SK-N-SH (cell line): ENCODE measurements around the gene SIK2. TPM values are rescaled to one million over a fixed set of nuclear protein-coding genes. Genes with fewer than 3 reads are reported as not detected.
A peak's percentile ranks its signal among the peaks of the same experiment; 100 is the strongest.

ENCODE experiments used
- CTCF ChIA-PET: fragments of 300-600, 350-600 bp; formaldehyde crosslinking; extraction: SDS; loops from one replicate; lab custom pipeline; 2021; lab: Yijun Ruan, JAX
- POLR2A ChIA-PET: fragments of 350-600 bp; sonication (Branson Sonifier 250); formaldehyde crosslinking; extraction: SDS; loops from one replicate; lab custom pipeline; 2020; ENCODE audit warnings: antibody characterized with exemption, inconsistent platforms; lab: Yijun Ruan, JAX
- DNase-seq: peaks from one replicate; pipeline ENCODE4 v3.0.0; 2012
- H2AFZ ChIP-seq: fragments of 200-600 bp; sonication (generic); 2 replicates; pipeline ENCODE4 v1.8.1; 2016; ENCODE audit warnings: antibody characterized with exemption, mild to moderate bottlenecking, low read depth
- H3F3A ChIP-seq: fragments of 200-600 bp; sonication (generic); replicated peaks from 2 replicates; pipeline ENCODE3; 2016; ENCODE audit warnings: antibody characterized with exemption, mild to moderate bottlenecking; ENCODE audit not compliant: insufficient read depth
- H3K27ac ChIP-seq, 2 experiments: fragments of 200-500 bp in 1 of 2; fragments of 200-600 bp in 1 of 2; sonication (Bioruptor generic) in 1 of 2; sonication (generic), shearing (Covaris generic) in 1 of 2; 2 replicates each; pipeline versions ENCODE4 v1.5.1 to v1.6.1; 2014 to 2016; ENCODE audit warnings: low read depth in 2 of 2, inconsistent platforms in 1 of 2, low read length in 1 of 2, mild to moderate bottlenecking in 1 of 2, mixed read lengths in 1 of 2
- H3K27me3 ChIP-seq: fragments of 200-600 bp; sonication (generic), shearing (Covaris generic); 2 replicates; pipeline ENCODE4 v1.6.1; 2016; ENCODE audit warnings: mixed run types; ENCODE audit not compliant: insufficient read depth
- H3K36me3 ChIP-seq, 2 experiments: fragments of 200-500 bp in 1 of 2; fragments of 200-600 bp in 1 of 2; sonication (Bioruptor generic) in 1 of 2; sonication (generic) in 1 of 2; replicated peaks in 1 of 2; 2 replicates each; pipeline versions ENCODE3 to v1.5.1; 2014 to 2016; ENCODE audit warnings: low read length in 1 of 2, mild to moderate bottlenecking in 1 of 2; ENCODE audit not compliant: insufficient read depth in 2 of 2, control insufficient read depth in 1 of 2
- H3K4me1 ChIP-seq, 2 experiments: fragments of 200-500 bp in 1 of 2; fragments of 200-600 bp in 1 of 2; sonication (Bioruptor generic) in 1 of 2; sonication (generic), shearing (Covaris generic) in 1 of 2; 2 replicates each; pipeline versions ENCODE4 v1.5.1 to v1.6.1; 2014 to 2016; ENCODE audit warnings: low read depth in 1 of 2, low read length in 1 of 2, mixed run types in 1 of 2; ENCODE audit not compliant: insufficient read depth in 2 of 2, control insufficient read depth in 1 of 2
- H3K4me2 ChIP-seq: fragments of 200-600 bp; sonication (generic), shearing (Covaris generic); 2 replicates; pipeline ENCODE4 v1.6.1; 2017; ENCODE audit warnings: mixed run types
- H3K4me3 ChIP-seq, 2 experiments: fragments of 200-500 bp in 1 of 2; fragments of 200-600 bp in 1 of 2; sonication (Bioruptor generic) in 1 of 2; sonication (generic), shearing (Covaris generic) in 1 of 2; 2 replicates each; pipeline versions ENCODE4 v1.5.1 to v1.8.1; 2014 to 2016; ENCODE audit warnings: low read depth in 2 of 2, inconsistent platforms in 1 of 2, low read length in 1 of 2, mild to moderate bottlenecking in 1 of 2, mixed read lengths in 1 of 2, moderate library complexity in 1 of 2
- H3K79me2 ChIP-seq: fragments of 200-600 bp; sonication (generic); 2 replicates; pipeline ENCODE4 v1.8.1; 2017; ENCODE audit warnings: mild to moderate bottlenecking; ENCODE audit not compliant: insufficient read depth
- H3K9ac ChIP-seq: fragments of 200-600 bp; sonication (generic); 2 replicates; pipeline ENCODE4 v1.6.1; 2017; ENCODE audit warnings: mixed run types
- H3K9me2 ChIP-seq: fragments of 200-600 bp; sonication (generic); 2 replicates; pipeline ENCODE4 v1.6.1; 2017; ENCODE audit warnings: mixed run types
- H3K9me3 ChIP-seq: fragments of 200-600 bp; sonication (generic); 2 replicates; pipeline ENCODE4 v1.6.1; 2017; ENCODE audit warnings: mixed run types, mild to moderate bottlenecking, moderate library complexity
- H4K20me1 ChIP-seq: fragments of 200-600 bp; sonication (generic); 2 replicates; pipeline ENCODE4 v1.6.1; 2017; ENCODE audit warnings: mild to moderate bottlenecking, mixed run types; ENCODE audit not compliant: insufficient read depth
- CHD2 ChIP-seq: fragments of 150-350 bp; IDR thresholded peaks from 2 replicates; pipeline ENCODE4 v1.6.1; 2018; ENCODE audit warnings: low read length; ENCODE audit not compliant: partially characterized antibody
- EP300 ChIP-seq, 2 experiments: IDR thresholded peaks; 2 replicates each; pipeline versions ENCODE4 v1.4.0 to v1.6.1; 2012; ENCODE audit warnings: borderline replicate concordance in 1 of 2, low read depth in 1 of 2, low read length in 1 of 2
- EZH2phosphoT487 ChIP-seq: fragments of 200-600 bp; sonication (generic); IDR thresholded peaks from 2 replicates; pipeline ENCODE4 v1.6.1; 2017; ENCODE audit warnings: low read depth, mixed run types, mild to moderate bottlenecking, antibody characterized with exemption, moderate library complexity, borderline replicate concordance
- FOSL2 ChIP-seq: IDR thresholded peaks from 2 replicates; pipeline ENCODE4 v1.4.0; 2012; ENCODE audit warnings: low read depth, mild to moderate bottlenecking, moderate library complexity, borderline replicate concordance
- FOXM1 ChIP-seq: IDR thresholded peaks from 2 replicates; pipeline ENCODE4 v1.4.0; 2012; ENCODE audit warnings: low read depth, mild to moderate bottlenecking
- GATA2 ChIP-seq: sonication (generic); formaldehyde crosslinking; IDR thresholded peaks from 2 replicates; pipeline ENCODE4 v1.5.0; 2020; ENCODE audit warnings: mild to moderate bottlenecking, missing genetic modification reagents
- JUND ChIP-seq: IDR thresholded peaks from 2 replicates; pipeline ENCODE4 v1.4.0; 2012
- NFIC ChIP-seq: IDR thresholded peaks from 2 replicates; pipeline ENCODE4 v1.4.0; 2012; ENCODE audit warnings: borderline replicate concordance
- NRF1 ChIP-seq: IDR thresholded peaks from 2 replicates; pipeline ENCODE4 v1.6.1; 2012; ENCODE audit warnings: low read depth, mild to moderate bottlenecking, low read length
- PBX3 ChIP-seq: IDR thresholded peaks from 2 replicates; pipeline ENCODE4; 2012
- RAD21 ChIP-seq: IDR thresholded peaks from 2 replicates; pipeline ENCODE4 v1.6.1; 2012; ENCODE audit warnings: mild to moderate bottlenecking, low read length
- RCOR1 ChIP-seq: fragments of 150-350 bp; IDR thresholded peaks from 2 replicates; pipeline ENCODE4 v1.6.1; 2017; ENCODE audit warnings: antibody characterized with exemption, low read length
- RFX5 ChIP-seq: IDR thresholded peaks from 2 replicates; pipeline ENCODE4 v1.6.1; 2012; ENCODE audit warnings: mild to moderate bottlenecking, improper control_type of control experiment, low read length
- RXRA ChIP-seq: IDR thresholded peaks from 2 replicates; pipeline ENCODE4 v1.4.0; 2012; ENCODE audit warnings: low read depth, mild to moderate bottlenecking, borderline replicate concordance
- TCF12 ChIP-seq: IDR thresholded peaks from 2 replicates; pipeline ENCODE4 v1.4.0; 2012
- WGBS: methylation state at CpG from one replicate; pipeline ENCODE4 v1.1.6; 2017; ENCODE audit warnings: low lambda C conversion rate; 5-methylcytosine and 5-hydroxymethylcytosine counted together
- polyA plus RNA-seq, 3 experiments: library from polyadenylated mRNA; depleted of rRNA; stranded (reverse); fragments of >200 nt; gene quantifications; 2 replicates each; pipeline ENCODE4 v1.2.3, GENCODE V29; 2012

Gene SIK2
- polyA plus RNA-seq, 1 of the 3 experiments (the other 2 are of a cell fraction) = 8.9 TPM

- H3K9me2 ChIP-seq = no peaks in the 10 kb centered on the region
- TF ChIP-seq RAD21 = no peak
- no peak for TF ChIP-seq EZH2phosphoT487
- TF ChIP-seq FOSL2 = peak; percentile 28; the same call in 1 of the 2 replicates
- TF ChIP-seq FOXM1 = no peak
- TF ChIP-seq JUND = peak; percentile 39; the same call in 1 of the 2 replicates
- peak; percentile 30 for TF ChIP-seq PBX3
- TF ChIP-seq NRF1 = no peak
- 0 out of 2 replicates have a peak, but pooled peaks have one; percentile 14 for TF ChIP-seq GATA2 (CRISPR knock-in tag)
- TF ChIP-seq EP300 (IDR thresholded peaks at IDR 0.05; ENCODE audit: borderline replicate concordance in 1 of 2, low read depth in 1 of 2, low read length in 1 of 2) = peak; percentile 43 to 65; a peak in 3 of 4 replicates
- TF ChIP-seq NFIC = peak; percentile 57
- peak; percentile 80 for TF ChIP-seq RCOR1
- peak; percentile 83 for TF ChIP-seq TCF12
- no peak for TF ChIP-seq CHD2
- TF ChIP-seq RFX5 = no peak
- TF ChIP-seq, all 33 proteins: peak for 8
- DNase-seq = peak; percentile 27
- H3F3A ChIP-seq = peaks cover 64% of the 10 kb centered on the region
- ChIA-PET CTCF (no interaction called here), POLR2A (no interaction called here)
- H3K79me2 ChIP-seq = peaks cover 22% of the 10 kb centered on the region
- no peak overlapping the region for H3K9ac ChIP-seq
- H2AFZ ChIP-seq = no peak overlapping the region
- no peak overlapping the region; a peak in 1 of 4 replicates for H3K4me3 ChIP-seq
- H3K36me3 ChIP-seq = peaks cover 7 to 28% of the 10 kb centered on the region in 2 experiments
- no peaks in the 10 kb centered on the region for H3K27me3 ChIP-seq
- no peaks in the 10 kb centered on the region for H3K9me3 ChIP-seq
- no peaks in the 10 kb centered on the region for H4K20me1 ChIP-seq
- peaks cover 44 to 62% of the 10 kb centered on the region in 2 experiments; a peak in 3 of 4 replicates for H3K4me1 ChIP-seq
- peak overlapping the region; percentile 53 for H3K4me2 ChIP-seq
- 12% methylated on average over 3 of the region's 3 CpGs for WGBS
- peak overlapping the region; percentile 79 to 87 for H3K27ac ChIP-seq
Observed at GRCh38 chr11:111633756-111634362, 31.6 kb downstream of the SIK2 start.

GRCh38 chr11:111634981-111635705, 32.9 kb downstream of the SIK2 start:
- H3K4me2 ChIP-seq = peak overlapping the region; percentile 56; the same call in 1 of the 2 replicates

More at GRCh38 chr11:111634981-111635705, 32.9 kb downstream of the SIK2 start:
- ChIA-PET POLR2A (no interaction called here), CTCF (interaction anchor here (0.7 to 1.2 kb wide), 5 partner anchors 31 to 217 kb away, joined by 3 to 6 read pairs (median 3); no protein-coding TSS in a partner anchor)
- H3K27me3 ChIP-seq = no peaks in the 10 kb centered on the region
- 47% methylated on average over 5 of the region's 5 CpGs for WGBS
- peak overlapping the region; percentile 6; the same call in 1 of the 2 replicates for H3K9ac ChIP-seq
- H3K4me1 ChIP-seq = peaks cover 44 to 58% of the 10 kb centered on the region in 2 experiments; a peak in 3 of 4 replicates
- H3K4me3 ChIP-seq = no peak overlapping the region
- no peaks in the 10 kb centered on the region for H4K20me1 ChIP-seq
- DNase-seq = no peak
- peak overlapping the region; percentile 79 to 87; a peak in 3 of 4 replicates for H3K27ac ChIP-seq
- H3K9me2 ChIP-seq = no peaks in the 10 kb centered on the region
- H3F3A ChIP-seq = peaks cover 55% of the 10 kb centered on the region
- no peak for TF ChIP-seq RXRA
- peak; percentile 37; the same call in 1 of the 2 replicates for TF ChIP-seq PBX3
- 0 out of 2 replicates have a peak, but pooled peaks have one; percentile 10 for TF ChIP-seq TCF12
- peak; percentile 15; the same call in 1 of the 2 replicates for TF ChIP-seq FOSL2
- H3K36me3 ChIP-seq = peaks cover 1 to 20% of the 10 kb centered on the region in 2 experiments
- no peak overlapping the region for H2AFZ ChIP-seq
- H3K79me2 ChIP-seq = peaks cover 33% of the 10 kb centered on the region
- no peaks in the 10 kb centered on the region for H3K9me3 ChIP-seq
